Measurements from ENCODE around the gene PPP2R5E. TPM values are rescaled to one million over a fixed set of nuclear protein-coding genes. Genes with fewer than 3 reads are reported as not detected.

Gene PPP2R5E
- total and polyA plus RNA-seq, 9 of the 15 experiments (the other 6 are each of a cell fraction or from before 2014, with no cell fraction given) = 4.2 to 30.3 (median 11.0) TPM

DNA sequence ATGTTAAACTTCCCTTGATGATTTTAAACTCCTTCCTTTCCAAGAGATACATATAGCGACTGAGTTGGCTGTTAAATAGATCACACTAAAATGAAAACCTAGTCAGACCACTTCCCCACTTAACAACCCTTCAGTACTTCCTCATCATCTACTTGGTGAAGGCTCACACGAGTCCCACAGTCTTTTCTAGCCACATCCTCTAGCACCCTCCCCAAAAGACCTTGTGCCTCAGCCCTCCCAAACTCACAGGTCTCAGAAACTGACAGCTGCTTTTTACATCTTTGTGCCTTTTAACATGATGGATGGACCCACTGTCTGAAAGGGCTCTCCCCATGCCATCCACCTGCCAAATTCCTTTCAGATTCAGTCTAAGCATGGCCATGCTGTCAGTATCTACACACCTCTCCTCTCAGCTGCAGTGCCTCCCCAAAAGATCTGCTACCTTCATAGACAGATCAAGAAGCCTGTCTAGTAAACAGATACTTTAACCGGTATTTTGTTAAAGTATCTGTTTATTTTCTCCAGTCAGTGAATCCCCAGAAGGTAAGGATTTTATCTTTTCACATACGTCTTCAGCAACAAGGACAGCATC is 159.3 kb downstream of the PPP2R5E start:
- Histone ChIP-seq H3K27ac (ENCODE audit: extremely low read depth, low read depth, low read length) (no peak overlapping the region), H3K79me2 (ENCODE audit: control insufficient read depth, insufficient read depth, low read length) (no peaks in the 10 kb centered on the region), H3K4me3 (no peak overlapping the region), H3K9ac (ENCODE audit: insufficient read depth in 1 of 2, low read depth in 2 of 2, low read length in 2 of 2) (no peak overlapping the region), H3K4me1 (replicated peaks in 1 of 2; ENCODE audit: control insufficient read depth in 2 of 2, insufficient read depth in 2 of 2, low read length in 2 of 2) (no peaks in the 10 kb centered on the region), H3K4me2 (ENCODE audit: insufficient read depth, low read length) (no peak overlapping the region), H4K20me1 (replicated peaks; ENCODE audit: control insufficient read depth, insufficient read depth, low read length) (no peaks in the 10 kb centered on the region), H3K9me3 (replicated peaks; ENCODE audit: control insufficient read depth, insufficient read depth, low read depth, low read length) (no peaks in the 10 kb centered on the region), H3K9me1 (ENCODE audit: control insufficient read depth, insufficient read depth, low read length) (no peaks in the 10 kb centered on the region), H3K36me3 (ENCODE audit: control insufficient read depth, insufficient read depth, low read length) (peaks cover 39% of the 10 kb centered on the region; the same call in 2 of the 3 replicates), H3K27me3 (ENCODE audit: control insufficient read depth in 2 of 2, insufficient read depth in 2 of 2, low read length in 2 of 2) (no peaks in the 10 kb centered on the region), H2AFZ (ENCODE audit: low read depth, low read length) (no peak overlapping the region)
- BruUV-seq (replicated peaks) = no TSS peak
- ChIA-PET POLR2A (no interaction called here), CTCF (ENCODE audit: low intra/inter-chr PET ratio) (no interaction called here)
- FAIRE-seq (no peak), ATAC-seq (no peak), DNase-seq (ENCODE audit: extremely low read depth in 1 of 4, low spot score in 3 of 4) (no peak)
- TF ChIP-seq SPI1 (IDR thresholded peaks at IDR 0.05; ENCODE audit: borderline replicate concordance, low read depth, low read length) = no peak
- TF ChIP-seq CXXC5 (CRISPR knock-in tag; IDR thresholded peaks at IDR 0.05) = no peak
- TF ChIP-seq, protein P1, sequence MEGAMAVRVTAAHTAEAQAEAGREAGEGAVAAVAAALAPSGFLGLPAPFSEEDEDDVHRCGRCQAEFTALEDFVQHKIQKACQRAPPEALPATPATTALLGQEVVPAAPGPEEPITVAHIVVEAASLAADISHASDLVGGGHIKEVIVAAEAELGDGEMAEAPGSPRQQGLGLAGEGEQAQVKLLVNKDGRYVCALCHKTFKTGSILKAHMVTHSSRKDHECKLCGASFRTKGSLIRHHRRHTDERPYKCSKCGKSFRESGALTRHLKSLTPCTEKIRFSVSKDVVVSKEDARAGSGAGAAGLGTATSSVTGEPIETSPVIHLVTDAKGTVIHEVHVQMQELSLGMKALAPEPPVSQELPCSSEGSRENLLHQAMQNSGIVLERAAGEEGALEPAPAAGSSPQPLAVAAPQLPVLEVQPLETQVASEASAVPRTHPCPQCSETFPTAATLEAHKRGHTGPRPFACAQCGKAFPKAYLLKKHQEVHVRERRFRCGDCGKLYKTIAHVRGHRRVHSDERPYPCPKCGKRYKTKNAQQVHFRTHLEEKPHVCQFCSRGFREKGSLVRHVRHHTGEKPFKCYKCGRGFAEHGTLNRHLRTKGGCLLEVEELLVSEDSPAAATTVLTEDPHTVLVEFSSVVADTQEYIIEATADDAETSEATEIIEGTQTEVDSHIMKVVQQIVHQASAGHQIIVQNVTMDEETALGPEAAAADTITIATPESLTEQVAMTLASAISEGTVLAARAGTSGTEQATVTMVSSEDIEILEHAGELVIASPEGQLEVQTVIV (CRISPR knock-in tag; IDR thresholded peaks at IDR 0.05; ENCODE audit: borderline replicate concordance) = no peak
- no peak for TF ChIP-seq NFRKB (IDR thresholded peaks at IDR 0.05; ENCODE audit: low read depth)
- no peak for TF ChIP-seq ZNF124 (CRISPR knock-in tag; IDR thresholded peaks at IDR 0.05)
- TF ChIP-seq CHD4 (IDR thresholded peaks at IDR 0.05; ENCODE audit: insufficient read depth, insufficient replicate concordance, low read depth, low read length, poor library complexity, severe bottlenecking) = no peak
- TF ChIP-seq ZC3H11A (IDR thresholded peaks at IDR 0.05; ENCODE audit: low read depth, low read length) = no peak
- TF ChIP-seq, protein P2, sequence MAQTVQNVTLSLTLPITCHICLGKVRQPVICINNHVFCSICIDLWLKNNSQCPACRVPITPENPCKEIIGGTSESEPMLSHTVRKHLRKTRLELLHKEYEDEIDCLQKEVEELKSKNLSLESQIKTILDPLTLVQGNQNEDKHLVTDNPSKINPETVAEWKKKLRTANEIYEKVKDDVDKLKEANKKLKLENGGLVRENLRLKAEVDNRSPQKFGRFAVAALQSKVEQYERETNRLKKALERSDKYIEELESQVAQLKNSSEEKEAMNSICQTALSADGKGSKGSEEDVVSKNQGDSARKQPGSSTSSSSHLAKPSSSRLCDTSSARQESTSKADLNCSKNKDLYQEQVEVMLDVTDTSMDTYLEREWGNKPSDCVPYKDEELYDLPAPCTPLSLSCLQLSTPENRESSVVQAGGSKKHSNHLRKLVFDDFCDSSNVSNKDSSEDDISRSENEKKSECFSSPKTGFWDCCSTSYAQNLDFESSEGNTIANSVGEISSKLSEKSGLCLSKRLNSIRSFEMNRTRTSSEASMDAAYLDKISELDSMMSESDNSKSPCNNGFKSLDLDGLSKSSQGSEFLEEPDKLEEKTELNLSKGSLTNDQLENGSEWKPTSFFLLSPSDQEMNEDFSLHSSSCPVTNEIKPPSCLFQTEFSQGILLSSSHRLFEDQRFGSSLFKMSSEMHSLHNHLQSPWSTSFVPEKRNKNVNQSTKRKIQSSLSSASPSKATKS (CRISPR knock-in tag; IDR thresholded peaks at IDR 0.05) = no peak
- no peak for TF ChIP-seq IFI16 (CRISPR knock-in tag; IDR thresholded peaks at IDR 0.05)
- TF ChIP-seq CREM (IDR thresholded peaks at IDR 0.05; ENCODE audit: low read depth) = no peak
- in situ Hi-C loops (cut with MboI) = loop anchor here (25.0 kb wide), 1 partner anchor 928 kb away; no protein-coding TSS in a partner anchor
- intact Hi-C loops (cut with micrococcal nuclease) = no loop called here
- 77% methylated on average over 4 of the region's 4 CpGs for WGBS (ENCODE audit: insufficient coverage, low coverage, missing lambda C conversion rate)
